HCT116 (cell line): ENCODE results near the gene HOXC4. TPM values are rescaled to one million over a fixed set of nuclear protein-coding genes. Genes with fewer than 3 reads are reported as not detected.
"Not testable (repeated sequence)": the region's sequence is repeated elsewhere in the genome, so short reads cannot be mapped to it uniquely, and the experiment has no call there.

ENCODE experiments used
- ATAC-seq: fragments of 200-7000 bp; cut with Tn5 transposase; 2 replicates; pipeline ENCODE4 v1.9.1; 2020; ENCODE audit warnings: mild to moderate bottlenecking, moderate library complexity
- BruUV-seq: library from RNA; stranded (reverse); fragments of 400-500 nt; replicated peaks from 2 replicates; lab custom pipeline; 2021; lab: Mats Ljungman, UMichigan
- CTCF ChIA-PET: fragments of 300-600 bp; sonication (Branson Sonifier 250); formaldehyde crosslinking; loops from one replicate; lab custom pipeline; 2021; ENCODE audit warnings: antibody characterized with exemption; lab: Charles Lee
- POLR2A ChIA-PET: fragments of 300-600, 350-600 bp; sonication (Branson Sonifier 250); formaldehyde crosslinking; loops from one replicate; lab custom pipeline; 2021; ENCODE audit warnings: antibody characterized with exemption; lab: Charles Lee
- RAD21 ChIA-PET, 2 experiments: fragments of 300-600 bp; sonication (Branson Sonifier 250); formaldehyde crosslinking; loops; one replicate each; lab custom pipeline; 2023; ENCODE audit warnings: low total read pairs in 2 of 2; ENCODE audit not compliant: uncharacterized antibody in 2 of 2, unreplicated experiment in 2 of 2, low non-redundant PET in 1 of 2; lab: Charles Lee
- DNase-seq: peaks from one replicate; pipeline ENCODE4 v3.0.0-alpha.2; 2010; ENCODE audit warnings: low read depth, low spot score
- H2AFZ ChIP-seq: fragments of 200-600 bp; shearing (Covaris generic), sonication (generic); 2 replicates; pipeline ENCODE4 v1.6.1; 2017; ENCODE audit warnings: low read depth, mixed run types, mixed read lengths, antibody characterized with exemption, low read length; ENCODE audit not compliant: poor library complexity, severe bottlenecking
- H3K27ac ChIP-seq: 2 replicates; pipeline ENCODE4 v1.5.1; 2012; ENCODE audit warnings: low read depth, low read length
- H3K27me3 ChIP-seq: fragments of 200-600 bp; sonication (generic); 2 replicates; pipeline ENCODE4 v1.6.1; 2016; ENCODE audit warnings: mixed run types, low read length, mixed read lengths; ENCODE audit not compliant: insufficient read depth
- H3K36me3 ChIP-seq, 2 experiments: fragments of 200-500 bp in 1 of 2; fragments of 200-600 bp in 1 of 2; sonication (Bioruptor generic) in 1 of 2; sonication (generic) in 1 of 2; 2 replicates each; pipeline versions ENCODE4 v1.5.1 to v1.6.1; 2014 to 2016; ENCODE audit warnings: low read length in 2 of 2, inconsistent platforms in 1 of 2, mixed read lengths in 1 of 2, mixed run types in 1 of 2; ENCODE audit not compliant: insufficient read depth in 2 of 2, control insufficient read depth in 1 of 2
- H3K4me1 ChIP-seq, 2 experiments: fragments of 200-600 bp in 1 of 2; sonication (generic) in 1 of 2; 2 replicates each; pipeline versions ENCODE4 v1.5.1 to v1.6.1; 2012 to 2017; ENCODE audit warnings: low read length in 2 of 2, inconsistent platforms in 1 of 2, mild to moderate bottlenecking in 1 of 2, mixed read lengths in 1 of 2, mixed run types in 1 of 2, moderate library complexity in 1 of 2; ENCODE audit not compliant: insufficient read depth in 2 of 2, control insufficient read depth in 1 of 2
- H3K4me2 ChIP-seq: fragments of 200-600 bp; sonication (generic); 2 replicates; pipeline ENCODE4 v1.6.1; 2017; ENCODE audit warnings: mixed run types, low read length, mixed read lengths
- H3K4me3 ChIP-seq, 2 experiments: fragments of 200-600 bp in 1 of 2; sonication (generic) in 1 of 2; replicated peaks in 1 of 2; 2 replicates each; pipeline ENCODE4 v1.5.1; 2011 to 2016; ENCODE audit warnings: low read length in 2 of 2, control low read depth in 1 of 2, low read depth in 1 of 2, mild to moderate bottlenecking in 1 of 2, mixed read lengths in 1 of 2, mixed run types in 1 of 2
- H3K79me2 ChIP-seq: fragments of 200-600 bp; sonication (generic); 2 replicates; pipeline ENCODE4 v1.6.1; 2017; ENCODE audit warnings: mild to moderate bottlenecking, mixed run types, low read length, moderate library complexity, mixed read lengths; ENCODE audit not compliant: insufficient read depth
- H3K9ac ChIP-seq: fragments of 200-600 bp; sonication (generic); 2 replicates; pipeline ENCODE4 v1.6.1; 2016; ENCODE audit warnings: low read length, mixed read lengths
- H3K9me2 ChIP-seq: fragments of 200-600 bp; sonication (generic), shearing (Covaris generic); 2 replicates; pipeline ENCODE4 v1.6.1; 2017; ENCODE audit warnings: mixed run types, mild to moderate bottlenecking, moderate library complexity; ENCODE audit not compliant: insufficient read depth
- H3K9me3 ChIP-seq, 2 experiments: fragments of 200-500 bp in 1 of 2; fragments of 200-600 bp in 1 of 2; sonication (Bioruptor generic) in 1 of 2; sonication (generic) in 1 of 2; 2 replicates each; pipeline ENCODE4 v1.6.1; 2014 to 2017; ENCODE audit warnings: low read length in 2 of 2, mixed read lengths in 2 of 2, inconsistent platforms in 1 of 2, low read depth in 1 of 2, mild to moderate bottlenecking in 1 of 2, mixed run types in 1 of 2, moderate library complexity in 1 of 2; ENCODE audit not compliant: control insufficient read depth in 1 of 2, insufficient read depth in 1 of 2
- H4K20me1 ChIP-seq: fragments of 200-600 bp; sonication (generic), shearing (Covaris generic); 2 replicates; pipeline ENCODE4 v1.6.1; 2017; ENCODE audit warnings: mixed run types, mild to moderate bottlenecking, moderate library complexity; ENCODE audit not compliant: insufficient read depth
- CBX3 ChIP-seq: IDR thresholded peaks from 2 replicates; pipeline ENCODE4 v1.6.1; 2012; ENCODE audit warnings: low read depth
- ELF1 ChIP-seq: IDR thresholded peaks from 2 replicates; pipeline ENCODE4 v1.6.1; 2012; ENCODE audit warnings: low read depth, borderline replicate concordance
- FOSL1 ChIP-seq: IDR thresholded peaks from 2 replicates; pipeline ENCODE4 v1.6.1; 2012; ENCODE audit warnings: low read depth
- SP1 ChIP-seq: IDR thresholded peaks from 2 replicates; pipeline ENCODE4 v1.6.1; 2012; ENCODE audit warnings: low read depth
- SRF ChIP-seq: IDR thresholded peaks from 2 replicates; pipeline ENCODE4 v1.6.1; 2012; ENCODE audit warnings: low read depth
- ZNF274 ChIP-seq: fragments of 200-500 bp; sonication (Bioruptor generic); IDR thresholded peaks from 2 replicates; pipeline ENCODE4 v1.6.1; 2014; ENCODE audit warnings: mild to moderate bottlenecking, low read depth, low read length, inconsistent platforms
- intact Hi-C: fragments of 100-400 bp; cut with micrococcal nuclease; formaldehyde crosslinking; loops from 2 replicates; pipeline ENCODE4 v1.10.0; 2022
- total RNA-seq: library from RNA; stranded (reverse); gene quantifications from one replicate; pipeline ENCODE4 v1.2.1, GENCODE V29; 2021; ENCODE audit not compliant: unreplicated experiment
- TF ChIP-seq, protein P1 (sequence below), 3 experiments: fragments of 200-600 bp in 1 of 3; sonication (generic) in 1 of 3; IDR thresholded peaks in 2 of 3; conservative IDR thresholded peaks in 1 of 3; 2 replicates each; pipeline ENCODE4 v1.5.1; 2012 to 2017; ENCODE audit warnings: low read depth in 2 of 3, low read length in 2 of 3, antibody characterized with exemption in 1 of 3, borderline replicate concordance in 1 of 3, control low read depth in 1 of 3, mild to moderate bottlenecking in 1 of 3, mixed read lengths in 1 of 3, mixed run types in 1 of 3, moderate library complexity in 1 of 3; ENCODE audit not compliant: insufficient read depth in 1 of 3
- TF ChIP-seq, protein P2 (sequence below): IDR thresholded peaks from 2 replicates; pipeline ENCODE4 v1.6.1; 2012
- TF ChIP-seq, protein P3 (sequence below): IDR thresholded peaks from 2 replicates; pipeline ENCODE4 v1.6.1; 2012; ENCODE audit warnings: low read depth
- TF ChIP-seq, protein P4 (sequence below): IDR thresholded peaks from 2 replicates; pipeline ENCODE4 v1.6.1; 2012

Gene HOXC4
- total RNA-seq, 1 experiment from 2014 or later = 1.5 TPM

DNA sequence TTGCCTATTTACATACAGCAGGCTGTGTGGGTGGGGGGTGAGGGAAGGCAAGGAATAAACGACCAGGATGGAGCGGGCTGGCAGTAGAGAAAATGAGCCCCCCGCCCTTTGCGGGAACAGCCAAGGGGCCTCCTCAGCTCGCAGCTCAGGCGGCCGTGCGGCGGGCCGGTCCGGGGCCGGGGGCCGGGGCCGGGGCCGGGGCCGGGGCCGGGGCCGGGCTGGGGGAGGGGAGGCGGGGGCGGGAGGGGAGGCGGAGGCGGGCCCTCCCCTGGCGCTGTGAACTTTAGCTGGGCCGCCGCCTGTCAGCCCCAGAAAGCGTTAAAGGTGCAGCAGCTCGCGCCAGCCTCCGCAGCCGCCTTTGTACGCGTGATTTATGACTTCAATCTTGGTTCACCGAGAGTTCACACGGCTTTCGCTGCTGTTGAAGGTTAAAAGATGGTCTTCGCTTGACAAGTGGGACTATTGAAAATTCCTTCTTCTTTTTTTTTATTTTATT is 28.8 kb downstream of the HOXC4 start:
- CTCF ChIA-PET = no interaction called here
- Histone ChIP-seq H2AFZ (no peak overlapping the region), H3K9me2 (no peaks in the 10 kb centered on the region)
- TF ChIP-seq, protein P1, sequence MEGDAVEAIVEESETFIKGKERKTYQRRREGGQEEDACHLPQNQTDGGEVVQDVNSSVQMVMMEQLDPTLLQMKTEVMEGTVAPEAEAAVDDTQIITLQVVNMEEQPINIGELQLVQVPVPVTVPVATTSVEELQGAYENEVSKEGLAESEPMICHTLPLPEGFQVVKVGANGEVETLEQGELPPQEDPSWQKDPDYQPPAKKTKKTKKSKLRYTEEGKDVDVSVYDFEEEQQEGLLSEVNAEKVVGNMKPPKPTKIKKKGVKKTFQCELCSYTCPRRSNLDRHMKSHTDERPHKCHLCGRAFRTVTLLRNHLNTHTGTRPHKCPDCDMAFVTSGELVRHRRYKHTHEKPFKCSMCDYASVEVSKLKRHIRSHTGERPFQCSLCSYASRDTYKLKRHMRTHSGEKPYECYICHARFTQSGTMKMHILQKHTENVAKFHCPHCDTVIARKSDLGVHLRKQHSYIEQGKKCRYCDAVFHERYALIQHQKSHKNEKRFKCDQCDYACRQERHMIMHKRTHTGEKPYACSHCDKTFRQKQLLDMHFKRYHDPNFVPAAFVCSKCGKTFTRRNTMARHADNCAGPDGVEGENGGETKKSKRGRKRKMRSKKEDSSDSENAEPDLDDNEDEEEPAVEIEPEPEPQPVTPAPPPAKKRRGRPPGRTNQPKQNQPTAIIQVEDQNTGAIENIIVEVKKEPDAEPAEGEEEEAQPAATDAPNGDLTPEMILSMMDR (IDR thresholded peaks at IDR 0.05 in 2 of 3, conservative IDR thresholded peaks at IDR 0.05 in 1 of 3; ENCODE audit: borderline replicate concordance in 1 of 3, insufficient read depth in 1 of 3, low read depth in 2 of 3, low read length in 2 of 3) = no peak
- TF ChIP-seq SP1 (no peak), SRF (no peak), ZNF274 (no peak), ELF1 (no peak), FOSL1 (no peak), CBX3 (no peak)
- TF ChIP-seq, protein P2, sequence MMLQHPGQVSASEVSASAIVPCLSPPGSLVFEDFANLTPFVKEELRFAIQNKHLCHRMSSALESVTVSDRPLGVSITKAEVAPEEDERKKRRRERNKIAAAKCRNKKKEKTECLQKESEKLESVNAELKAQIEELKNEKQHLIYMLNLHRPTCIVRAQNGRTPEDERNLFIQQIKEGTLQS = no peak
- TF ChIP-seq, protein P3, sequence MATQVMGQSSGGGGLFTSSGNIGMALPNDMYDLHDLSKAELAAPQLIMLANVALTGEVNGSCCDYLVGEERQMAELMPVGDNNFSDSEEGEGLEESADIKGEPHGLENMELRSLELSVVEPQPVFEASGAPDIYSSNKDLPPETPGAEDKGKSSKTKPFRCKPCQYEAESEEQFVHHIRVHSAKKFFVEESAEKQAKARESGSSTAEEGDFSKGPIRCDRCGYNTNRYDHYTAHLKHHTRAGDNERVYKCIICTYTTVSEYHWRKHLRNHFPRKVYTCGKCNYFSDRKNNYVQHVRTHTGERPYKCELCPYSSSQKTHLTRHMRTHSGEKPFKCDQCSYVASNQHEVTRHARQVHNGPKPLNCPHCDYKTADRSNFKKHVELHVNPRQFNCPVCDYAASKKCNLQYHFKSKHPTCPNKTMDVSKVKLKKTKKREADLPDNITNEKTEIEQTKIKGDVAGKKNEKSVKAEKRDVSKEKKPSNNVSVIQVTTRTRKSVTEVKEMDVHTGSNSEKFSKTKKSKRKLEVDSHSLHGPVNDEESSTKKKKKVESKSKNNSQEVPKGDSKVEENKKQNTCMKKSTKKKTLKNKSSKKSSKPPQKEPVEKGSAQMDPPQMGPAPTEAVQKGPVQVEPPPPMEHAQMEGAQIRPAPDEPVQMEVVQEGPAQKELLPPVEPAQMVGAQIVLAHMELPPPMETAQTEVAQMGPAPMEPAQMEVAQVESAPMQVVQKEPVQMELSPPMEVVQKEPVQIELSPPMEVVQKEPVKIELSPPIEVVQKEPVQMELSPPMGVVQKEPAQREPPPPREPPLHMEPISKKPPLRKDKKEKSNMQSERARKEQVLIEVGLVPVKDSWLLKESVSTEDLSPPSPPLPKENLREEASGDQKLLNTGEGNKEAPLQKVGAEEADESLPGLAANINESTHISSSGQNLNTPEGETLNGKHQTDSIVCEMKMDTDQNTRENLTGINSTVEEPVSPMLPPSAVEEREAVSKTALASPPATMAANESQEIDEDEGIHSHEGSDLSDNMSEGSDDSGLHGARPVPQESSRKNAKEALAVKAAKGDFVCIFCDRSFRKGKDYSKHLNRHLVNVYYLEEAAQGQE = no peak
- TF ChIP-seq, protein P4, sequence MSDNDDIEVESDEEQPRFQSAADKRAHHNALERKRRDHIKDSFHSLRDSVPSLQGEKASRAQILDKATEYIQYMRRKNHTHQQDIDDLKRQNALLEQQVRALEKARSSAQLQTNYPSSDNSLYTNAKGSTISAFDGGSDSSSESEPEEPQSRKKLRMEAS = no peak
- TF ChIP-seq, all 23 proteins: peak for 0
- no peaks in the 10 kb centered on the region for H3K27me3 ChIP-seq
- H3K36me3 ChIP-seq = no peaks in the 10 kb centered on the region
- no peaks in the 10 kb centered on the region for H4K20me1 ChIP-seq
- no peaks in the 10 kb centered on the region for H3K4me1 ChIP-seq
- H3K4me2 ChIP-seq = no peak overlapping the region
- ChIA-PET POLR2A (no interaction called here), RAD21 (no interaction called here)
- no peak overlapping the region for H3K27ac ChIP-seq
- no TSS peak for BruUV-seq
- no peak overlapping the region for H3K9ac ChIP-seq
- H3K4me3 ChIP-seq = no peak overlapping the region
- no peak for ATAC-seq
- no peaks in the 10 kb centered on the region for H3K79me2 ChIP-seq
- no peak for DNase-seq
- intact Hi-C loops = no loop called here
- H3K9me3 ChIP-seq = no peaks in the 10 kb centered on the region

DNA sequence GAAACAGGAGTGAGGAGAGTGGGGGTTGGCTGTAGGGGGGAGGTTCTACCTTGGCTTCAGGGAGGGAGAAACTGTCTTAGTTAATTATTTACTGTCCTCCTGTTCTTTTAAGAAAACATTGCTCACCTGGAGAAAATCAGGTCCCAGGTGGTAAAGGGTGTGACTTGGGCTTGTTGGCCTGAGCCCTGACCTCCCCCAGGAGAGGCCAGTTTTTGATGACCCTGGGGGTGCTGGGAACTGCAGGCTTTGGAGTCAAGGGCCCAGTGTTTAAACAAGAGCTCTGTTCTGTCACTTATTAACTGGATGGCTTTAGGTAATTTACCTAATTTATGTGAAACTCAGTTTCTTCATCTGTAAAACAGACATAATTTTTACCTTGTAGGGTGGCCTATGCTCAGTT is 34.4 kb downstream of the HOXC4 start:
- H3K9me2 ChIP-seq, DNase-seq, H2AFZ ChIP-seq, H3K27me3 ChIP-seq, H3K4me3 ChIP-seq, intact Hi-C loops, BruUV-seq, ATAC-seq, CTCF ChIA-PET, H3K36me3 ChIP-seq, H3K4me1 ChIP-seq, H3K4me2 ChIP-seq, RAD21 ChIA-PET, H3K9me3 ChIP-seq, H3K79me2 ChIP-seq, POLR2A ChIA-PET, H4K20me1 ChIP-seq, H3K9ac ChIP-seq, H3K27ac ChIP-seq: not testable (repeated sequence)
